HG03460 (cell line): Measurements from ENCODE around the gene SLCO2A1.

Experiments
- ATAC-seq: cut with Tn5 transposase; IDR thresholded peaks from one replicate; pipeline ENCODE4 v1.9.1; 2021; ENCODE audit not compliant: unreplicated experiment

SLCO2A1 gene

DNA sequence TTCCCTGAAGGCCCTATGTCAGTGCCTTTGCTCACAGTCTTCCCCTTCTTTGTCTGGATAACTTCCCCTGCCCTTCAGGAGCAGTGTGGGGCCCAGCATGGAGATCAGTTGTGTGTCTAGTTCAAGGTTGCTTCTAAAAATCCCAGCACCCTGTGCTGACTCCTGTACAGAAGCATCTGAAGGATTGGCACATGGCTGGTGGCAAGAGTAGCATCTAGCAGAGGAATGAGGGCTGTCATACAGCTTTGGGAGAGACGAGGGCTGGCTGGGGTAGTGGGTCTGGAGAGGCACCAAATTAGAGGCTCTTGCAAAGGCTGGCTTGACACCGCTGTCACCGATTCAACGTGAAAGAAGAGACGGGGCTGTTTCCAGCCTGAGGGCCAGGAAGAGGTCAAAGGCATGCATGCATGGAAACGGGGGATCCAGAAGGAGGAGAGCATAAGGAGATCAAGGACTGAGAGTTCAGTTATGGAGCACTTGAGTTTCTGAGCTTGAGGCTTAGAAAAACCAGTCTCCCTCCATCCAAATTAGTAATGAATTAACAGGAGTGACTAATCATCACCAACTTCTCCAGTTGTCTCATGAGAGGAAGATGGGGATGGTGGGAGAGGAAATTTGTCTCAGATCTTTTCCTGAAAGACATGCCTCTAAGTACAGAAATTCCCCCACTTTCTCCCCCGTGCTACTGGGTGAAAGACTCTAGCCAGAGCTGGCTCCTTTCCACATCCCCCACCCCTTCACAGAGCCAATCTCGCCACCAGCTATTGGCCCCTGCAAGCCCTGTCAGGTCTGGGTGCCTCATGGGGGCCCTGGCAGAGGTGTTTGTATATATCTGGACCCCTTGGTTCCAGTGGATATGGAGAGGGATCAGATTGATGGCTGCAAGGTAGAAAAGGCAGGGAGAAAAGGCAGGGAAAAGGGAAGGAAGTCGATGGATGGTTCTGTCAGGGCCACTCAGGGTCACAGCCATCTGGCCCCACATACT, 45.9 kb downstream of the SLCO2A1 start:
- no peak for ATAC-seq

GRCh38 chr3:133983126-133983525, 46.6 kb downstream of the SLCO2A1 start:
- ATAC-seq = no peak

DNA sequence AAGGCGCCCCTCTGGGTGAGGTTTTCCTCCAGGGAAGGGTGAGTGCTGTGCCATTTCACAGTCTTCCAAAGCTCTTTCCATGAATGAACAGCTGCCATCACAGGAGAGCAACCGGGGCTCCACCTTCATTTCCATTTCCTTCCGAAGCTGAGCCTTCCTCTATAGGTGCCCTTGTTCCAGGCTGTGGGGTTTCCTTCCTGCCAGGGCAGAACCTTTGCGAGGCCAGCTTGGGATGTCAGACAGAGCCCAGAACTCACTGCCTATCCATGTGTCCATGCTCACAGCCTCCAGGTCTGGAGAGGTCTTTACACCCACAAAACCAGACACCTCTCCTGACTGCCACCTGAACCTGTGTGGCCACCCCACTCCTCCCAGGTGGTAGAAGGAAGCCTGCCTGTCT, 49.2 kb downstream of the SLCO2A1 start:
- no peak for ATAC-seq

- ATAC-seq = no peak
Observed at GRCh38 chr3:133980035-133980434, 49.7 kb downstream of the SLCO2A1 start.

- no peak for ATAC-seq
Observed at GRCh38 chr3:133979553-133979952, 50.2 kb downstream of the SLCO2A1 start.

- no peak for ATAC-seq
Observed at GRCh38 chr3:133977568-133977967, 52.2 kb downstream of the SLCO2A1 start.

GRCh38 chr3:133973249-133973980, 56.3 kb downstream of the SLCO2A1 start:
- no peak for ATAC-seq

DNA sequence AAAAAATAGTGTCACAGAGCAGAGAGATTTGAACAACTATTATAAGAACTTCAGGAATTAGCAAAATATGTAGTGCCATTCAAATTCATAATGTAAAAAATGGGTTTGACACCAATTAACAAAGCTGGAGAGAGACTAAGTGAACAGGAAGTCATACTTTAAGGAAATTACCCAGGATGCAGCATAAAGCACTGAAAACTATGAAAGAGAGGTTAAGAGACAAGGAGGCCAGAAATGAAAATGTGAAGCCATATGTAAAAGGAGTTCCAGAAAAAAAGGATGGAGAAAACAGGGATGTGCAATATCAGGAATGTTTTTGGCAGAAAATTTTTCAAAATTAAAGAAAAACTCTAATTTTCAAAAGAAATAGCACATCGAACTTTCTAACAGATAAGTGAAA, 57.6 kb downstream of the SLCO2A1 start:
- ATAC-seq = no peak

DNA sequence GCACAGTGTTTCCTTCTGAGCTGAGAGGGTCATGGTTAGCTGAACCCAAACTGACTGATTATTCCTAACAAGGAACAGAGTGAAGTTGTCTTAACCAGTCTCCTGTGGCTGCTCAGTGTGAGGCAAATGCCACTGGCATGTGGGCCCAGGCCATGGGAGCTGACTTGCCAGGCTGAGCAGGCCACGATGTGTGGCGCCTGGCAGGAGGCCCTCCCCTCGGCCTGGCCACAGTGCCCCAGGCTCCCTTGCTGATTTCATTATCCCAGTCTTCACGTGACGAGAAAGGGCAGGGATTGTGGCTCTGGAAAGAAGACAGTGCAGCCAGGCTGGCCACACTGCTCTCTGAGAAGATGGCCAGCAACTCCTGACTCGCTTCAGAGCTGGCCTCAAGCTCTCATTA, 58.8 kb downstream of the SLCO2A1 start:
- ATAC-seq = no peak

DNA sequence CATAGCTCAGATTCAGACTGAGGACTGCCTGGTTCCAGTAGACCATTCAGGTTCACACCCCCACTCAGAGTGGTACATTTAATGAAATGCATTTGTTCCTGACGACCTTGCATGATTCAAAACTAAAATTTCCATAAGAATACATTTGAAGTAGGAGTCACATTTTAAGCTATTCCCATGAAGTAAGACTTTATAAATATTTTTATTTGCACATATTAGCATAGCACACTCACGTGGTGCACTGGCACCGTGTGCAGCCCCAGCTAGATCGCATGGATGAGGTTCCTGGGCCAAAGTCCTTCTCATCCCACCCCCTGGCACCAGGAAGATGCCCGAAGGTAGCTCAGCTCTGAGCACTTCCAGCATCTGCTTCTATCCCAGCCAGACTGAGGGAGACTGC, 59.4 kb downstream of the SLCO2A1 start:
- no peak for ATAC-seq

- ATAC-seq = no peak
Observed at GRCh38 chr3:133967992-133968892, 61.5 kb downstream of the SLCO2A1 start.

- no peak for ATAC-seq
Observed at GRCh38 chr3:133966954-133967353, 62.8 kb downstream of the SLCO2A1 start.

DNA sequence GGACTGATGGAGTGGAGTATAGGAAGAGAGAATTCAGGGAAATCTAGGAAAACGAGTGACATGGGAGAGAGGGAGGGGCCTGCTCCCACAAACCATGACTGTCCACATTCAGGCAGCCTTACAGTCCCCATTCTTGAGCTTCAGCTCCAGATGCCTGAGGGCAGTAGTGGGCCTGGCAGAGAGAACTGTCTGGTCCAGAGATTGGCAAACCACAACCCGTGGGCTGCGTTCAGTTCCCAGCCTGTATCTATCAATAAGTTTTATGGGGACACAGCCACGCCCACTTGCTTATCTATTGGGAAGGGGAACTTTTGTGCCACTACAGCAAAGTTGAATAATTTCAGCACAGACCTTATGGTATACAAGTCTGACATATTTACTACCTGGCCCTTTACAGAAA, 63.8 kb downstream of the SLCO2A1 start:
- no peak for ATAC-seq

DNA sequence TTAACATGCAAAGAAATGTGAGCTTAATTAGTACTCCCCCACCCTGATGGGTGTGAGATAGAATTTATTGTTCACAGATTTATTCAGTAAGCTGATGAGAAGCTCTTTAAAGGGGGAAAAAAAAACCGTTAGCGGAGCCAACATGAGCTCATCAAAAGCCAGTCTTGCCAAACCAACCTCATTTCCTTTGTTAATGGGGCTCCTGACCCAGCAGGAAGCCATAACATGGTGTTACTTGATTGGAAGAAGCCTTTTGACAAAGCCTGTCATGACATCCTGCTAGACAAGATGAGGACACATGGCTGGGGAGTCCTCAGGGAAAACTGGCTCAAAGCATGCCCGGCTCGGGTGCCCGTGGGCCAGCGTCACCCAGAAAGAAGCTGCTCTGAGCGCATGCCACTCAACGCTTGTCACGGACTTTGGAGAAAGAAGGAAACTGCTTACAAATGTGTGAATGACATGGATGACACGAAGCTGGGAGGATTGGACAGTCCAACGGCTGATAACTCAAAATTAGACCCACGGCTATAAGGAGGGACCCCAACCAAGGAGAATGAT, 64.6 kb downstream of the SLCO2A1 start:
- ATAC-seq = no peak

DNA sequence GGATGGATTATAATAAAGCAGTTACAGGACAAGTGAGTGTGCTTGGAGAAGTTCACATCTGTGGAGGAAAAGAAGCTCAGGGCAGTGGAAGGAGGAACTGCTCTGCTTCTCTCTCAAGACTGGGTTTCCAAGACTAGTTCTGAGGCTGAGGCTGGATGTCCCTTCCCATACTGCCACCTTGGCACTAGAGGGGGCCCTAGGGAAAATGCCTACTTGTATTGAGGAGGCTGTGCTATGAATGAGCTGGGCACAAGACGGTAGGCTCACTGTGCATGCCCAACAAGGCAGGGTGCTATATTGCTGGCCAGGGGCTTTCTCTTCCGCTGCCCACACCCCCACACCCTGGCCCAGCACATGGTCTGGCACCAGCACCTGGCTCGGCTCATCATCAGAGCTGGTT, 65.2 kb downstream of the SLCO2A1 start:
- no peak for ATAC-seq

DNA sequence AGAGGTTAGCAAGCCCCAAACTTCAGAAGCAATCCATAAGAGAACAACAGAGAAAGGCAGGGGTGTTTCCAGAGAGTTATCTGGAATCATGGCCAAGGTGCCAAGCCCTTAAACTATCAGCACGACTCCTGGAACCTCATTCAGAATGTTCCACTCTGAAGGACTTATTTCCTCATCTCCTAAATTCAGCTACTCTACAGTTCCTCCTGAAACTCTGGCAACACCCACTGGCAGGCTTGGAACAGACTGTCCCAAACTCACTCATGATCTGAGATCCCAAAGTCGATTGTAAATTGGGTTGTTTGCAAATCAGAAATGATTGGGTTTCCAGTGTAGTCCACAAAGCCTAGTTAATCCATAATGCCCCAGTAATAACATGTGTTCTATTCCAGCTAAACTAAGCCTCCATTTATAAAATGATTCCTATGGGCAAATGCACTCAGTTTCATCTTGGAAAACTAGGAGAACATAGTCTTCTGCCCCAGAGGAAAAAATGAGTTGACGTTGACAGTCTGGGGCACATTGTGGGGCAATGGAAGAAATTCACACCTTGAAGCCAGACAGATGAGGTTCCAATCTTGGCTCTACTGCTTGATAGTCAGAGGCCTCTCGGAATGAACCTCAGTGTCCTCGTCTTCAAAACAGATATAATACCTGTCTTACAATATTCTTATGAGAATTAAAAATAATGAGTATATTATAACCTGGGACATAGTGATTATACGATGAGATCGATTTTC, 65.9 kb downstream of the SLCO2A1 start:
- ATAC-seq = no peak

DNA sequence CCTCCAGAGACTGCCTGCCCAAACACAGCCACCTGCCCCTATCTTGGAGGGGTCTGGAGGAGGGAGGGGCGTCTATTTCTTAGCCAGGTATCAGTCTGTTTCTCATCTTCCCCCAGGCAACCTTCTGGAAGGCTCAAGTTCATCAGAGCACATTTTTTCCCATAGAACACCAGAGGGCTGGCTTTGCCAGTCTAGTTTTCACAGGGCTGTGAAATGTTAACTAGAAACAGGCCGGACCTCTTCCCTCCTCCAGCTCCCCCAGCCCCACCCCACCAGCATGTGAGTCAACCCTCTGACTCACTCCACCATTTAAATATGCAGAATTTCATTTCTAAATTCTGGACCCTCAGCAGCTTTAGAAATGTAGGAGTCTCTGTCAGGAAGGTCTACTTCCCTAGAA, 66.9 kb downstream of the SLCO2A1 start:
- ATAC-seq = no peak

- no peak for ATAC-seq
Observed at GRCh38 chr3:133958071-133958805, 71.5 kb downstream of the SLCO2A1 start.

GRCh38 chr3:133956982-133957381, 72.7 kb downstream of the SLCO2A1 start:
- ATAC-seq = no peak
